Renal cortical epithelial cell (primary cell): ENCODE data around the gene DNM3. TPM values are rescaled to one million over a fixed set of nuclear protein-coding genes. Genes with fewer than 3 reads are reported as not detected.
A peak's percentile ranks its signal among the peaks of the same experiment; 100 is the strongest.
"Not testable (repeated sequence)": the region's sequence is repeated elsewhere in the genome, so short reads cannot be mapped to it uniquely, and the experiment has no call there.

Experiments
- DNase-seq: peaks from one replicate; pipeline ENCODE4 v3.0.0-alpha.2; 2011; ENCODE audit warnings: low read depth
- total RNA-seq: library from RNA; depleted of rRNA; stranded (reverse); fragments of >200 nt; gene quantifications from 2 replicates; pipeline ENCODE4 v1.2.3, GENCODE V29; 2014

The DNM3 gene
- total RNA-seq, 1 donor from 2014 or later = 10.7 TPM

DNA sequence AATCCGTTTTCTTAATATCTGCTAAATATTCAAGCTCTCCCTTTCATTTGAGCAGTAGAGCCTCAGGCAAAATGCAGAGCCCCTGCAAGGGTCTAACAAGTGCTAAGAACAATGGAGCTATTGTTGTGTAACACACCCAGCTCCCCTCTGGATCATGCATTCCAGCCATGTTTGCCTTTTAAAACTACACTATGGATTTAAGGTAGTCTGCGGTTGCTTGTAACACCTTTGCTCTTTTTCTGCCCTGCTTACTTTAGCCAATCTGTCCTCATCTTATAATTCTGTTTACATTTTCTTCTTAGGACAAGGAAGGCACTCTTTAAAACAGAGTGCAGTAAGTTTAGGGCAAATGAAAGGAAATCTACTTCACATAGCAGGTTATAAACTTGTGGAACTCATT, 519.2 kb downstream of the DNM3 start:
- DNase-seq = peak; percentile 74

DNA sequence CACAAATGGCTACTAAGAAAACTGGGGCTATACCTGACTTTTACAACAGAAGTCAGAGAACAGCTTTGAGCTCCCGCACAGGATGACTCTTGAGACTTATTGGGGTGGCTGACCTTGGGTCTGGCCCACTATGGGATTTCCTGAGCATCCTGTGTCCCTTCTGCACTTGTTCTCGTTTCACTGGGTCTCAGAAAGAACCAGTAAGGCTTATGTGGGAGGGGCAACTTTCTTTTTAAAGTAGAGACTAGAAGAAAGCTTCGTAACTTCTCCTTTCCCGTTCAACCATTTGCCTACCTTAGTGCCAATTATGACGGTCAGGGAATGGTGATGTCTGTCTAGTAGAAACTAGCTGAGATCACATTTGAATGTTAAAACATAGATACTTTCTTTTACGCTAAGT, 519.7 kb downstream of the DNM3 start:
- no peak for DNase-seq

DNA sequence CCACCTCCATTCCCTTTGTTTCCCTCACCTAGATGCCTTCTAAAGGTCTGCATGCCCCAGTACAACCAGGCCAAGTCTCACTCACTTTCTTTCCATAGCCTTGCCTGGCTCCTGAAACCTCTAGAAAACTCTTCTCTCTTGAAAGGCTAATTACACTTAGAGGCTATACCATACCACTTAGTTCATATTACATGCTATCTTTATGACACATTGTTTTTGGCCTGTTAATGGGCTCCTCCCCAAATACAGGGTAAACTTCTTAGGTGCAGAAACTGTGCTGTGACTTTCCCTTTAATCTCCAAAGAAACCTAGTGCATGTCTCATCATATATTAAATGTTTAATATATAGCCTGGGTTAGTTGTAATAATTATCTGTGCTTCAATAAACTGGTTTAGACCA, 522.6 kb downstream of the DNM3 start:
- DNase-seq = no peak

DNA sequence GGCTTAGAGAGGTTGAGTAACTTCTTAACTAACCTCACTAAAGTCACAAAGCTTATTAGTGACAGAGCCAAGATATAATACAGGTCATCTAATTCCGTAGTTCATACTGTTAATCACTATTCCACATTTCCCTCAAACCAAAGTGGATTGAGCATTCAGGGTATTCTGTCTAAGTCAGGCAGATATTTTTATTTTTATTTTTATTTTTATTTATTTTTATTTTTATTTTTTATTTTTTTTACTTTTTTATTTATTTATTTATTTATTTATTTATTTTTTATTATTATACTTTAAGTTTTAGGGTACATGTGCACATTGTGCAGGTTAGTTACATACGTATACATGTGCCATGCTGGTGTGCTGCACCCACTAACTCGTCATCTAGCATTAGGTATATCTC, 530.3 kb downstream of the DNM3 start:
- DNase-seq = not testable (repeated sequence)

DNA sequence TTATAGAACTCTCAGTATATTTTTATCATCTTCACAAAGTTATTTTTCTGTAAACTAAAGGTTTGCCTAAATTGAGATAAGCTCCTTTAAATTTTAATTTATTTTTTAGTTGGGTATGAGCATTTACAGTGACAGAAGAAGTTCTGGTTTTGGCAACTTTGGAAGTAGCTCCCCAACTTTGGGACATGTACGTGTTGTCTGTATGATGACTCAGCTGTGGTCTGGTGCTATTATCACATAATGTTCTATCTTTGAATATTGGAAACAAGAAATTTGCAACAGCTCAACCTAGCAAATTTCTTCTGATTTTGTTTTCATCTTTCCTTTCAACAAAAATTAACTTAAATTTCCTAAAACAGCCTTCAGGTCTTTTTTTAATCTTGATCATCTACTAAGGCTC, 532.6 kb downstream of the DNM3 start:
- DNase-seq = no peak

DNA sequence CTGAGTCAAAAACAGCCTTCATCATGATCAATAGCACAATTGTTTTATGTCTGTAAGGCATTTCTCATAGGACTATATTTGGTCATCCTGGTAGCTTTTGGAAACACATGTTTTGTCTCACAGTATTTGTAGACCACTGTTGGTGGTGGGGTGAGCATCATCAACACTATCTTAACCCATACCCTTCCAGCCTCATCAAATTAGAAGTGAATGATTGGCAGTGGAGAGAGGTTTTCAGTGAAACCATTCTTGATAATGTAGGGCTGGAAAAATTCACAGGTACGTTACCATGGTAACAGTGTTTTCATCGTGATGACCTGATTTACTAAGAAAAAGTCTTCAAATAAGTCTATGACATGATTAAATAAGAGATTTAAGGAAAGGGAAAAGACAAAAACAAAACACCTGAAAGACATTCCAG, 533.9 kb downstream of the DNM3 start:
- DNase-seq = no peak

GRCh38 chr1:172376431-172376830, 535.1 kb downstream of the DNM3 start:
- no peak for DNase-seq

DNA sequence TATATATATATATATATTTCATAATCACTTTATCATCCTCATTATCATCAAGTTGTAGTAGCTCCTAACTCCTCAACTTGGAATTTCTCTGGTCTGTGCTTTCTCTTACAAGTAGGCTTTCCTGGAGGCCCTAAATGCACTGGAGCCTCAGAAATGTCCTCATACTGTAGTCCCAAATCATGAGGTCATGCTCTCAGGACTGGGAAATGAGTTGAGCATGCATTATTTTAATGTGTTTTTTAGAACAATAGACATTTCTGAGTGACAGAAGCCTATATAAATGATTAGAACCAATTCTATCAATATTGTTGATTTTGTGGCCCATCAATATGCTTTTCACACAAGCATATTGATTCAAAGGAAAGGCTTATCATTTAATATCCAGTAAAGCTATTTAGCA, 536.3 kb downstream of the DNM3 start:
- no peak for DNase-seq

DNA sequence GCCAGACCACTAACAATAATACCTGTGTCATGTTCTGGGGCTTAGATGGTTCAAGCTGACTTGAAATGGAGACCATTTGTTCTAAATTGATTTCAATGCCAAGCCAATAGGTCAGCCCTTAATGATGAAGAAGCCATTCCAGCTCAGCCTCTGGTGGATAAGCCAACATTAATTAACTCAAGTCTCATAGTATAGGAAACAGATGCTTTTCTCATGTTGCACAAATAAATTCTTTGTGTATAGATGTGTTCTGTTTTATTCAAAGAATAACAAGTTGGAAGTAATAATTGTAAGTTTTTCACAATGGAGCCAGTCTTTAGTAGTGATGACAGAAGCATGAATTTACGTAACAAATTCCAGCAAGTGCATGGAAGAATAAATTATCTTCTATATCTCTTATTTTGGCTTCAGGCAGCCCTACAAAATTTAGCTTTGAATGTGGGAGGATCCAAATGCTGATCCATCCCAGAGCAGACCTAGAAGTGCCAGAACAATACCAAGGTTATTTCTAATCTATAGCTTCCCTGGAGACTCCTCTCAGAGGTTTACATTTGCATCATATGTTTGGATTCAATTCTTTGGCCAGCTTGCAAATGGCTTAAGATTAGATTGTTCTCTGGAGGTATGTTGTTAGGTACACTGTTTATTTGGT, 536.9 kb downstream of the DNM3 start:
- DNase-seq = no peak

- DNase-seq = no peak
Observed at GRCh38 chr1:172380441-172381244, 539.3 kb downstream of the DNM3 start.

GRCh38 chr1:172381946-172382345, 540.6 kb downstream of the DNM3 start:
- DNase-seq = no peak

DNA sequence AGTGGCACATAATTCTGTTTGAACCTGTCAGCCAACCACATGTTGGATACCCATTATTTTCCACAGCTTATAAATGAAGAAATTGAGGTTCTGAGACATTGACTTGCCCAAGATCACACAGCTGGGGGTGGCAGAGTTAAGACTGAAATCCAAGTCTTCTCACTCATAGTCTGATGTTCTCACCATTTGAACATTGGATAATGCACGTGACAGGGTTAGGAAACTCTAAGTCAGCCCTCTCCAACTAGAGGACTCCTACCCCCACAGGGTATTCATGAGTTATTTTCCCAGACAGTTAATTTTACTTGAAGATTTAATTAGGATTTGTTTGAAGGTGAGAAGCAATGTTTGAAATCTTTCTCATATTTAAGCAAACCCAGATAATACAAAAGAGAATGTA, 541.1 kb downstream of the DNM3 start:
- no peak for DNase-seq

GRCh38 chr1:172382990-172383389, 541.7 kb downstream of the DNM3 start:
- no peak for DNase-seq

DNA sequence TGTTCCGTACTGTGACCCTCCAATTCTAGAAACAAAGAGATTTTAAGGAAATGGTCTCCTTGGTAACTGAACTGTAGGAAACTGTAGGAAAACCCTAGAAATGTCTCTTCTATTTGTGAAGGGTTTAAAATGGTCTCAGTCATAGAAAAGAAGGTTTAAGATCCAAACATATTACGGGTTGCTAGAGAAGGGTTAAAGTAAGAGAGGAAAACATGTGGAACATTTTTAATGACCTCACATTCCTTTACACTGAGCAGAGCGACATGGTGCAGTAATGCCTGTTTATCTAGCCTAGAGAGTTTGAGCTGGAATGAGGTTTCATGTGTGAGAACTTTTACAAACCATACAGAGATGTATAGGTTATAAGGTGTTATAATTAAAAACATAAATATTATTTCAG, 542.2 kb downstream of the DNM3 start:
- peak; percentile 82 for DNase-seq

- DNase-seq = no peak
Observed at GRCh38 chr1:172384656-172385055, 543.4 kb downstream of the DNM3 start.

DNA sequence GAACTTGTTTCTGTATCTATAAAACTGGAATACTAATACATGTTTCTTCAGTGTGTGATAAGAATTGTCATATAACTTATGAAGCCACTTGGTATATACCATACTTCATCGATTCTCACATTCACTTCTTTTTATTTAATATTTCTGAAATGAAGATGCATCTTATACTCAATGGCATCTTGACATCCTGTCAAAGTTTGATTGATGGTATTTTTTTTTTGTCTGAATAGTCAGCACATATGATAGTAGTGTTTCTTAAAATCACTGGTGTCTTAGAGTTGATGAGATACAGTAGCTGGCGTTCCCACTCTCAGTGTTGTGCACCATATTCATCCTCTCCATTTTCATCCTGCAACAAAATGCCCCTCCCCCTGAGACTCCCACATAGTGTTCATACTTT, 544.7 kb downstream of the DNM3 start:
- DNase-seq = no peak

GRCh38 chr1:172388490-172388889, 547.2 kb downstream of the DNM3 start:
- DNase-seq = no peak

GRCh38 chr1:172390301-172390682, 549.0 kb downstream of the DNM3 start:
- DNase-seq = no peak

- peak; percentile 86 for DNase-seq
Observed at GRCh38 chr1:172390683-172391551, 549.6 kb downstream of the DNM3 start.

DNA sequence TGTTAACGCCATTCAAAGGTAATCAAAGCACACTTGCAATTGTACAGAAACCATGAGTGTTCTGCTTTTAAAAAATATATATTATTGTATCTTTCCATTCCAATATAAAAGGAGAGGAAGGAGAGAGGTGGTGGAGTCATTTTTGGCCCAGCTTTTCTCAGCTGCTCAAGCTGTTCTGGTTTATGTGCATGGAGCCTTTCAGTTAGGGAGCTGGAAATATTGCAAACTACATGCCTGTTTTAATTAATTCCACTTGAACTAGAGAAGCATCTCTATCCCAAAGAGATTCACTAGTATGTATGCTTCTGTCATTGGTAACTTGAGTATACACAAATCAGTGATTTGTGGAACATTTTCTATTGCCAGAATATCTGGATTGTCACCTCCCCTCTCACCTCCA, 550.7 kb downstream of the DNM3 start:
- no peak for DNase-seq

DNA sequence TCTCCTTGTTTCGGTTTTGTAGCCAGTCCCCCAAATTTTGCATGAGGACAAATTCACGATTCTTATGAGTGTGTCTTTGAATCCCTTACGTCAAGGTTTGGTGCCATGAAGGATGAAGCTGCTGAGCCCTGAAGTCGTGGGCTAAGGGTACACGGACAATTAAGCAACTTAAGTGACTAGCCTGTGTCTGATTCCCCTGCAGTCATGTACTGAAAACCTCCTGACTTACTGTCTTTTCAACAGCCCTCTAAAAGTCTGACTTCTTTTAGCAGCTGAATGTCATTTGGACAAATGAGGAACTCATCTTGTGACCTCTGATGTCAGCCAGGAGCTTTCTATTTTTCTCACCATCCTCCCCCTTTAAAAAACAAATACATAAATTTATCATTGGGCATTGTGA, 552.1 kb downstream of the DNM3 start:
- DNase-seq = no peak

DNA sequence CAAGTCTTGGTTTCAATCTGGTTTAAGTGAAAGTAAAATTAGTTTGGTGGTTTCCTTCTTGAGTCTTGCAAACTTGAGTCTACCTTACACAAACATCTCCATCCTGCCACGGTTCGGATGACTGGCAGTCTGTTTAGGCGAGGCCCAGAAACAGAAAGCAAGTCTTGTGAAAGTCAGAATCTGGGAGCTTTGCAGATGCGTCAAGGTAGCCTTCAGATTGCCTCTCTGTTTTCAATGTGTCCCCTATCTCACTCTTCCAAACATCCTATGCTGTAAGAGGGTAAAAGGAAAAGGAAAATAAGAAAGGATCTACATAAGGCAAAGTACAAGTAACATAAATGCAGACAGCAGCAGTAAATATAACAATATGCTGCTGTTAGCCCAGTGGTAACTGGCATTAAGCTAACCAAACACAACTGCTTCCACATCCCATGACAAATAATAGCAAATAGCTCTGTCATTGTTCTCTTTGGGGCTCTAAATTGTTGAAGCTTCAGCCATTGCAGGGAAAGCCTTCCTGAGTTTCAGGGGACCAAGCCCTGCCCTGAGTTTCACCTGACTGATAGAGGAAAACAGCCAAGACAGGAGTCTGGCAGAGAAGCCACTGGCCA, 552.9 kb downstream of the DNM3 start:
- DNase-seq = peak; percentile 65
